H1 (cell line): ENCODE results near the gene DDI2. TPM values are rescaled to one million over a fixed set of nuclear protein-coding genes. Genes with fewer than 3 reads are reported as not detected.

Experiments
- CTCF ChIA-PET: fragments of 300-600 bp; sonication (Branson Sonifier 250); formaldehyde crosslinking; loops from one replicate; lab custom pipeline; 2021; ENCODE audit not compliant: partially characterized antibody; lab: Charles Lee
- POLR2A ChIA-PET: fragments of 300-600 bp; sonication (Branson Sonifier 250); formaldehyde crosslinking; loops from one replicate; lab custom pipeline; 2021; ENCODE audit warnings: inconsistent platforms; ENCODE audit not compliant: partially characterized antibody; lab: Charles Lee
- DNase-seq, 2 experiments: peaks; one replicate each; pipeline versions ENCODE4 v3.0.0 to v3.0.0-alpha.2; 2010 to 2022; ENCODE audit warnings: low spot score in 2 of 2, low read depth in 1 of 2, mixed read lengths in 1 of 2
- FAIRE-seq: peaks from 2 replicates; lab custom pipeline; 2011; peaks lifted over from hg19 to GRCh38; lab: Jason Lieb, UNC
- H2AFZ ChIP-seq: 2 replicates; pipeline ENCODE4 v1.8.1; 2012; ENCODE audit warnings: low read length, inconsistent platforms
- H2AK5ac ChIP-seq: 2 replicates; pipeline ENCODE4 v1.6.1; 2013; ENCODE audit warnings: low read depth, low read length
- H2BK120ac ChIP-seq: replicated peaks from 2 replicates; pipeline ENCODE3; 2013; ENCODE audit warnings: low read depth, low read length, inconsistent platforms
- H2BK12ac ChIP-seq: 2 replicates; pipeline ENCODE4 v1.6.1; 2013; ENCODE audit warnings: low read depth, low read length
- H2BK15ac ChIP-seq: 2 replicates; pipeline ENCODE4 v1.6.1; 2013; ENCODE audit warnings: low read length
- H2BK20ac ChIP-seq: 2 replicates; pipeline ENCODE4 v1.6.1; 2013; ENCODE audit warnings: low read length
- H2BK5ac ChIP-seq: 2 replicates; pipeline ENCODE4 v1.6.1; 2013; ENCODE audit warnings: low read depth, low read length
- H3K14ac ChIP-seq: 2 replicates; pipeline ENCODE4 v1.6.1; 2013; ENCODE audit warnings: inconsistent platforms; ENCODE audit not compliant: insufficient read length
- H3K18ac ChIP-seq: 2 replicates; pipeline ENCODE4 v1.6.1; 2013; ENCODE audit warnings: low read length; ENCODE audit errors: extremely low read depth
- H3K23ac ChIP-seq: 2 replicates; pipeline ENCODE4 v1.6.1; 2013; ENCODE audit warnings: inconsistent platforms; ENCODE audit not compliant: insufficient read length
- H3K23me2 ChIP-seq: 2 replicates; pipeline ENCODE4 v1.6.1; 2013; ENCODE audit warnings: low read depth, low read length
- H3K27ac ChIP-seq: 2 replicates; pipeline ENCODE4 v1.6.1; 2011; ENCODE audit warnings: low read depth, low read length, inconsistent platforms
- H3K27me3 ChIP-seq, 4 experiments: replicated peaks in 1 of 4; 1 replicate in 1 of 4; 2 replicates in 3 of 4; pipeline versions ENCODE4 v1.6.1 to v1.8.1; 2011 to 2013; ENCODE audit warnings: low read length in 3 of 4, mild to moderate bottlenecking in 3 of 4, inconsistent platforms in 2 of 4, mixed read lengths in 2 of 4, moderate library complexity in 1 of 4; ENCODE audit not compliant: control insufficient read depth in 3 of 4, insufficient read depth in 3 of 4; ENCODE audit errors: extremely low read depth in 1 of 4
- H3K36me3 ChIP-seq, 4 experiments: 2 replicates each; pipeline versions ENCODE4 v1.6.1 to v1.8.1; 2011 to 2013; ENCODE audit warnings: mild to moderate bottlenecking in 4 of 4, low read length in 3 of 4, moderate library complexity in 2 of 4, control low read depth in 1 of 4, inconsistent platforms in 1 of 4; ENCODE audit not compliant: insufficient read depth in 4 of 4, control insufficient read depth in 2 of 4
- H3K4ac ChIP-seq: replicated peaks from 2 replicates; pipeline ENCODE3; 2013; ENCODE audit warnings: low read length, low read depth, mixed read lengths, inconsistent platforms; ENCODE audit not compliant: insufficient read length
- H3K4me1 ChIP-seq, 4 experiments: replicated peaks in 1 of 4; 1 replicate in 1 of 4; 2 replicates in 3 of 4; pipeline versions ENCODE4 v1.6.1 to v1.8.1; 2011 to 2013; ENCODE audit warnings: low read length in 3 of 4, inconsistent platforms in 2 of 4, mixed read lengths in 1 of 4; ENCODE audit not compliant: insufficient read depth in 4 of 4, control insufficient read depth in 3 of 4
- H3K4me2 ChIP-seq, 2 experiments: 2 replicates each; pipeline versions ENCODE4 v1.6.1 to v1.8.1; 2011 to 2013; ENCODE audit warnings: low read depth in 2 of 2, low read length in 2 of 2, control low read depth in 1 of 2, inconsistent platforms in 1 of 2, mild to moderate bottlenecking in 1 of 2; ENCODE audit not compliant: insufficient read depth in 1 of 2
- H3K4me3 ChIP-seq, 4 experiments: fragments of 200-600, 300-600 bp in 1 of 4; sonication (generic), shearing (Covaris generic), sonication (Bioruptor Twin) in 1 of 4; 2 replicates each; pipeline versions ENCODE4 v1.5.1 to v1.8.1; 2011 to 2016; ENCODE audit warnings: low read length in 4 of 4, low read depth in 3 of 4, control low read depth in 2 of 4, inconsistent platforms in 2 of 4, mild to moderate bottlenecking in 2 of 4, mixed read lengths in 1 of 4, moderate library complexity in 1 of 4; ENCODE audit not compliant: insufficient read depth in 2 of 4; ENCODE audit errors: extremely low read depth in 1 of 4
- H3K56ac ChIP-seq: replicated peaks from 2 replicates; pipeline ENCODE3; 2013; ENCODE audit warnings: low read depth, mild to moderate bottlenecking, mixed read lengths, low read length, inconsistent platforms; ENCODE audit not compliant: insufficient read length
- H3K79me1 ChIP-seq: 2 replicates; pipeline ENCODE4 v1.6.1; 2013; ENCODE audit warnings: low read depth, low read length, control low read depth
- H3K79me2 ChIP-seq, 2 experiments: 2 replicates each; pipeline versions ENCODE4 v1.6.1 to v1.8.1; 2012 to 2013; ENCODE audit warnings: low read length in 2 of 2, mild to moderate bottlenecking in 2 of 2, inconsistent platforms in 1 of 2; ENCODE audit not compliant: insufficient read depth in 2 of 2, control insufficient read depth in 1 of 2
- H3K9ac ChIP-seq, 4 experiments: replicated peaks in 1 of 4; 1 replicate in 1 of 4; 2 replicates in 3 of 4; pipeline versions ENCODE4 v1.6.1 to v1.8.1; 2011 to 2013; ENCODE audit warnings: low read depth in 3 of 4, low read length in 3 of 4, control low read depth in 2 of 4, mild to moderate bottlenecking in 2 of 4, moderate library complexity in 2 of 4, inconsistent platforms in 1 of 4; ENCODE audit errors: extremely low read depth in 1 of 4
- H3K9me3 ChIP-seq, 2 experiments: 2 replicates each; pipeline versions ENCODE4 v1.6.1 to v1.8.1; 2012 to 2013; ENCODE audit warnings: mild to moderate bottlenecking in 2 of 2, moderate library complexity in 2 of 2, control low read depth in 1 of 2, inconsistent platforms in 1 of 2, low read depth in 1 of 2, low read length in 1 of 2, mixed read lengths in 1 of 2; ENCODE audit not compliant: insufficient read depth in 2 of 2
- H4K20me1 ChIP-seq, 2 experiments: replicated peaks in 1 of 2; 2 replicates each; pipeline versions ENCODE3 to v1.8.1; 2011 to 2013; ENCODE audit warnings: inconsistent platforms in 2 of 2, low read length in 2 of 2, mild to moderate bottlenecking in 1 of 2; ENCODE audit not compliant: insufficient read depth in 2 of 2, control insufficient read depth in 1 of 2
- H4K5ac ChIP-seq: 2 replicates; pipeline ENCODE4 v1.6.1; 2013; ENCODE audit warnings: low read length, low read depth, mixed read lengths, inconsistent platforms; ENCODE audit not compliant: insufficient read length
- H4K8ac ChIP-seq: 2 replicates; pipeline ENCODE4 v1.8.0; 2013; ENCODE audit warnings: mild to moderate bottlenecking, moderate library complexity, low read length, inconsistent platforms; ENCODE audit not compliant: insufficient read depth; ENCODE audit errors: extremely low read depth
- H4K91ac ChIP-seq: replicated peaks from 2 replicates; pipeline ENCODE3; 2013; ENCODE audit warnings: low read length, mixed read lengths, inconsistent platforms; ENCODE audit not compliant: insufficient read length
- BCL11A ChIP-seq, 2 experiments: IDR thresholded peaks; one replicate each; pipeline ENCODE4 v1.6.1; 2011; ENCODE audit warnings: low read depth in 2 of 2, low read length in 2 of 2, mild to moderate bottlenecking in 2 of 2
- CHD2 ChIP-seq: IDR thresholded peaks from 2 replicates; pipeline ENCODE4 v1.6.1; 2012; ENCODE audit warnings: low read length, improper control_type of control experiment
- E2F6 ChIP-seq: IDR thresholded peaks from 2 replicates; pipeline ENCODE4 v1.6.1; 2012; ENCODE audit warnings: inconsistent platforms
- KDM4A ChIP-seq: IDR thresholded peaks from one replicate; pipeline ENCODE4 v1.7.1; 2012; ENCODE audit warnings: low read depth, mild to moderate bottlenecking, moderate library complexity, low read length, inconsistent platforms; ENCODE audit not compliant: severe bottlenecking
- RNF2 ChIP-seq: fragments of 200-900, 300-1000 bp; sonication (generic); IDR thresholded peaks from 2 replicates; pipeline ENCODE4 v1.7.1; 2016; ENCODE audit warnings: borderline replicate concordance, low read depth, mild to moderate bottlenecking, antibody characterized with exemption, low read length; ENCODE audit not compliant: poor library complexity, severe bottlenecking; ENCODE audit errors: missing control alignments
- SP1 ChIP-seq: IDR thresholded peaks from 2 replicates; pipeline ENCODE4 v1.6.1; 2011; ENCODE audit warnings: low read depth, low read length
- SP4 ChIP-seq: IDR thresholded peaks from 2 replicates; pipeline ENCODE4 v1.6.1; 2012; ENCODE audit warnings: low read length, inconsistent platforms
- SUZ12 ChIP-seq: fragments of 200-600 bp; sonication (generic); IDR thresholded peaks from 2 replicates; pipeline ENCODE4 v1.6.1; 2012; ENCODE audit warnings: mild to moderate bottlenecking, inconsistent platforms, low read length, moderate library complexity, mixed read lengths
- TAF1 ChIP-seq: IDR thresholded peaks from 2 replicates; pipeline ENCODE4 v1.6.1; 2011; ENCODE audit warnings: mild to moderate bottlenecking, low read depth, low read length
- TCF12 ChIP-seq: IDR thresholded peaks from 2 replicates; pipeline ENCODE4 v1.6.1; 2011; ENCODE audit warnings: low read depth, mild to moderate bottlenecking, low read length
- WGBS, 2 experiments: shearing (Covaris generic) in 1 of 2; methylation state at CpG; one replicate each; pipeline versions ENCODE4 v1.1.6 to v1.1.7; 2013 to 2015; ENCODE audit warnings: low lambda C conversion rate in 2 of 2, mixed read lengths in 2 of 2, inconsistent platforms in 1 of 2, low coverage in 1 of 2, missing lambda C conversion rate in 1 of 2; ENCODE audit not compliant: insufficient replicate concordance in 2 of 2, insufficient coverage in 1 of 2, insufficient read length in 1 of 2; ENCODE audit errors: extremely low coverage in 1 of 2, missing lambda C conversion rate in 1 of 2; 5-methylcytosine and 5-hydroxymethylcytosine counted together
- polyA plus RNA-seq, 7 experiments: library from polyadenylated mRNA; depleted of rRNA in 3 of 7; stranded (reverse) in 5 of 7; unstranded in 2 of 7; fragments of >200 nt in 5 of 7; fragments of 200-250 nt in 2 of 7; gene quantifications; 1 replicate in 5 of 7; 2 replicates in 1 of 7; 4 replicates in 1 of 7; pipeline versions ENCODE4 v1.2.1 to v1.2.3, GENCODE V29; 2011 to 2013; ENCODE audit warnings: missing spikeins in 2 of 7, mixed read lengths in 2 of 7
- total RNA-seq: library from RNA; stranded (reverse); fragmentation: NEBNext Ultra II Directional; extraction: Animal tissue kit (Norgen Biotek cat#: 25700); gene quantifications from 2 replicates; pipeline ENCODE4 v1.2.1, GENCODE V29; 2021
- TF ChIP-seq, protein P1 (sequence below): IDR thresholded peaks from 2 replicates; pipeline ENCODE4 v1.6.1; 2011; ENCODE audit warnings: low read length, improper control_type of control experiment

DDI2 gene
- total and polyA plus RNA-seq, 2 of the 8 experiments (the other 6 are each of a cell fraction or from before 2014, with no cell fraction given), result 7.7 to 38.3 TPM

GRCh38 chr1:15680131-15680530, 62.9 kb downstream of the DDI2 start:
- H2AK5ac ChIP-seq, result no peak overlapping the region
- H3K4ac ChIP-seq, result no peak overlapping the region
- H2BK12ac ChIP-seq, result peak overlapping the region; percentile 68; the same call in 1 of the 2 replicates
- no peaks in the 10 kb centered on the region for H3K36me3 ChIP-seq
- no peak overlapping the region for H2BK120ac ChIP-seq
- no peak overlapping the region for H2AFZ ChIP-seq
- H2BK5ac ChIP-seq, result no peak overlapping the region
- no peak overlapping the region for H3K23ac ChIP-seq
- DNase-seq (no peak), FAIRE-seq (no peak)
- ChIA-PET CTCF (interaction anchor here (0.8 to 2.9 kb wide), 4 partner anchors 9 to 41 kb away, joined by 3 to 10 read pairs (median 3); no protein-coding TSS in a partner anchor), POLR2A (interaction anchor here (1.0 to 1.5 kb wide), 2 partner anchors 11 to 13 kb away, joined by 3 to 4 read pairs; no protein-coding TSS in a partner anchor)
- H4K20me1 ChIP-seq, result no peaks in the 10 kb centered on the region
- H3K27ac ChIP-seq, result no peak overlapping the region
- H3K4me1 ChIP-seq, result peaks cover 0 to 3% (median 0%) of the 10 kb centered on the region in 4 experiments; a peak in 2 of 7 replicates
- peaks cover 0 to 5% of the 10 kb centered on the region in 2 experiments; a peak in 1 of 4 replicates for H3K79me2 ChIP-seq
- H2BK20ac ChIP-seq, result 0 out of 2 replicates have a peak overlapping the region, but pooled peaks have one; percentile 7
- no peak overlapping the region for H2BK15ac ChIP-seq
- H4K8ac ChIP-seq, result no peak overlapping the region
- no peak overlapping the region for H3K18ac ChIP-seq
- H3K4me2 ChIP-seq, result no peak overlapping the region
- 94% methylated on average over 11 of the region's 11 CpGs; no CpG with 5 or more reads in 1 of the 2 experiments for WGBS, 2 experiments
- no peaks in the 10 kb centered on the region for H3K27me3 ChIP-seq
- H3K56ac ChIP-seq, result no peak overlapping the region
- no peak overlapping the region for H4K5ac ChIP-seq
- H3K23me2 ChIP-seq, result peaks cover 7% of the 10 kb centered on the region; the same call in 1 of the 2 replicates
- H3K14ac ChIP-seq, result no peak overlapping the region
- no peaks in the 10 kb centered on the region for H3K79me1 ChIP-seq
- peaks cover 3 to 5% of the 10 kb centered on the region in 2 experiments for H3K9me3 ChIP-seq
- no peak overlapping the region for H4K91ac ChIP-seq
- no peak overlapping the region for H3K9ac ChIP-seq
- H3K4me3 ChIP-seq, result no peak overlapping the region
- no peak for TF ChIP-seq TCF12
- TF ChIP-seq SUZ12, result no peak
- no peak for TF ChIP-seq RNF2
- TF ChIP-seq E2F6, result no peak
- no peak for TF ChIP-seq BCL11A (IDR thresholded peaks at IDR 0.05; ENCODE audit: low read depth in 2 of 2, low read length in 2 of 2)
- no peak for TF ChIP-seq SP4
- TF ChIP-seq, protein P1, sequence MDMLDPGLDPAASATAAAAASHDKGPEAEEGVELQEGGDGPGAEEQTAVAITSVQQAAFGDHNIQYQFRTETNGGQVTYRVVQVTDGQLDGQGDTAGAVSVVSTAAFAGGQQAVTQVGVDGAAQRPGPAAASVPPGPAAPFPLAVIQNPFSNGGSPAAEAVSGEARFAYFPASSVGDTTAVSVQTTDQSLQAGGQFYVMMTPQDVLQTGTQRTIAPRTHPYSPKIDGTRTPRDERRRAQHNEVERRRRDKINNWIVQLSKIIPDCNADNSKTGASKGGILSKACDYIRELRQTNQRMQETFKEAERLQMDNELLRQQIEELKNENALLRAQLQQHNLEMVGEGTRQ, result no peak
- no peak for TF ChIP-seq SP1
- no peak for TF ChIP-seq CHD2
- TF ChIP-seq KDM4A, result no peak
- no peak for TF ChIP-seq TAF1
